Measurements from ENCODE around the gene WWOX. TPM values are rescaled to one million over a fixed set of nuclear protein-coding genes. Genes with fewer than 3 reads are reported as not detected.

WWOX gene
- total and polyA plus RNA-seq, 2 donors (not counting 3 experiments of a cell fraction or from before 2014, with no cell fraction given) = 6.2 to 12.5 TPM

DNA sequence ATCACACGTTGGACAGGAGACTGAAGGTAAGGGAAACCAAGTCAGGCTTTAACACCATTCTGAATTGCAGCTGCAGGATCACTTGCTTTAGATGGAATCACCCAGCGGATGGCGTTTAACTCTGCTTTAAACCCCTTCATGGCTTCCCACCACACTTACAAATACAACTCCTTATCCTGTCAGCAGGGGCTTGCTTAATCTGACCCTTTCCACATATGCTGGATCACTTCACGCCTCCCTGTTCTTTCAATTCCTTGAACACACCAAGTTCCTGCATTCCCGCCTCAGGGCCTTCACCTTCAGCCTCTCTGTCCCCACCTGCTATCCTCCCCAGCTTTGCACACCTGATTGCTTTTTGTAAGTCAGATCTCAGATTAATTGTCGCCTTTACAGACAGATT lies 1058.9 kb downstream of the WWOX start:
- Histone ChIP-seq H2AFZ (ENCODE audit: low read depth, low read length) (no peak overlapping the region), H3K4me3 (replicated peaks in 1 of 3; ENCODE audit: insufficient read depth in 1 of 3, low read depth in 1 of 3, low read length in 3 of 3) (no peak overlapping the region), H3K79me2 (ENCODE audit: control insufficient read depth, insufficient read depth, low read length) (no peaks in the 10 kb centered on the region), H3K27ac (ENCODE audit: insufficient read depth, low read depth, low read length) (no peak overlapping the region), H3K36me3 (ENCODE audit: control insufficient read depth in 2 of 2, extremely low read depth in 1 of 2, insufficient read depth in 2 of 2, low read length in 2 of 2) (no peaks in the 10 kb centered on the region), H3K9me3 (replicated peaks; ENCODE audit: control insufficient read depth, insufficient read depth, low read length) (peaks cover 2% of the 10 kb centered on the region), H3K27me3 (ENCODE audit: control insufficient read depth in 2 of 2, insufficient read depth in 2 of 2, low read length in 2 of 2) (no peaks in the 10 kb centered on the region), H3K4me2 (ENCODE audit: insufficient read depth, low read length) (no peak overlapping the region), H4K20me1 (replicated peaks; ENCODE audit: control insufficient read depth, extremely low read depth, insufficient read depth, low read length) (no peaks in the 10 kb centered on the region), H3K9ac (replicated peaks; ENCODE audit: extremely low read depth, insufficient read depth, low read length) (no peak overlapping the region), H3K9me1 (replicated peaks; ENCODE audit: control insufficient read depth, extremely low read depth, insufficient read depth, low read length) (no peaks in the 10 kb centered on the region), H3K4me1 (ENCODE audit: control insufficient read depth, extremely low read depth, insufficient read depth, low read length) (no peaks in the 10 kb centered on the region)
- dilution Hi-C loops (cut with MboI; ENCODE audit: extremely low pct_ligation_motif_present, low sequenced_read_pairs) = no loop called here
- TF ChIP-seq FOS (IDR thresholded peaks at IDR 0.05; ENCODE audit: borderline replicate concordance, insufficient read depth, low read length) (no peak), EZH2 (IDR thresholded peaks at IDR 0.05; ENCODE audit: borderline replicate concordance, low read depth, low read length, severe bottlenecking) (no peak), GATA2 (IDR thresholded peaks at IDR 0.05; ENCODE audit: insufficient read depth, insufficient read length, low read depth, low read length) (no peak), JUN (IDR thresholded peaks at IDR 0.05; ENCODE audit: borderline replicate concordance, insufficient read depth, insufficient read length, low read depth) (no peak), MYC (IDR thresholded peaks at IDR 0.05; ENCODE audit: low read depth, low read length) (no peak), POLR2AphosphoS5 (IDR thresholded peaks at IDR 0.05; ENCODE audit: insufficient read depth, low read depth, low read length) (no peak), POLR2A (IDR thresholded peaks at IDR 0.05; ENCODE audit: low read depth, low read length) (no peak)
- TF ChIP-seq, protein P1, sequence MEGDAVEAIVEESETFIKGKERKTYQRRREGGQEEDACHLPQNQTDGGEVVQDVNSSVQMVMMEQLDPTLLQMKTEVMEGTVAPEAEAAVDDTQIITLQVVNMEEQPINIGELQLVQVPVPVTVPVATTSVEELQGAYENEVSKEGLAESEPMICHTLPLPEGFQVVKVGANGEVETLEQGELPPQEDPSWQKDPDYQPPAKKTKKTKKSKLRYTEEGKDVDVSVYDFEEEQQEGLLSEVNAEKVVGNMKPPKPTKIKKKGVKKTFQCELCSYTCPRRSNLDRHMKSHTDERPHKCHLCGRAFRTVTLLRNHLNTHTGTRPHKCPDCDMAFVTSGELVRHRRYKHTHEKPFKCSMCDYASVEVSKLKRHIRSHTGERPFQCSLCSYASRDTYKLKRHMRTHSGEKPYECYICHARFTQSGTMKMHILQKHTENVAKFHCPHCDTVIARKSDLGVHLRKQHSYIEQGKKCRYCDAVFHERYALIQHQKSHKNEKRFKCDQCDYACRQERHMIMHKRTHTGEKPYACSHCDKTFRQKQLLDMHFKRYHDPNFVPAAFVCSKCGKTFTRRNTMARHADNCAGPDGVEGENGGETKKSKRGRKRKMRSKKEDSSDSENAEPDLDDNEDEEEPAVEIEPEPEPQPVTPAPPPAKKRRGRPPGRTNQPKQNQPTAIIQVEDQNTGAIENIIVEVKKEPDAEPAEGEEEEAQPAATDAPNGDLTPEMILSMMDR (IDR thresholded peaks at IDR 0.05; ENCODE audit: extremely low read depth in 1 of 2, insufficient read depth in 1 of 2, low read depth in 1 of 2, low read length in 2 of 2) = no peak
- TF ChIP-seq, protein P2, sequence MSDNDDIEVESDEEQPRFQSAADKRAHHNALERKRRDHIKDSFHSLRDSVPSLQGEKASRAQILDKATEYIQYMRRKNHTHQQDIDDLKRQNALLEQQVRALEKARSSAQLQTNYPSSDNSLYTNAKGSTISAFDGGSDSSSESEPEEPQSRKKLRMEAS (IDR thresholded peaks at IDR 0.05; ENCODE audit: insufficient read depth, insufficient read length) = no peak
- ChIA-PET POLR2A (no interaction called here), CTCF (no interaction called here)
- DNase-seq (ENCODE audit: low read depth, low spot score) = no peak
- BruUV-seq (replicated peaks) = no TSS peak
- no peak for FAIRE-seq
- intact Hi-C loops (cut with micrococcal nuclease) = no loop called here
